NCI-H146 treated with DMSO at 0.1 percent for 48 hours (cell line): Measurements from ENCODE around the gene PCDHGC3.
"Not testable (repeated sequence)": the region's sequence is repeated elsewhere in the genome, so short reads cannot be mapped to it uniquely, and the experiment has no call there.

Source experiments
- DNase-seq: peaks from one replicate; lab custom pipeline; 2025; ENCODE audit not compliant: unreplicated experiment; lab: John Stamatoyannopoulos, UW

Gene PCDHGC3

DNA sequence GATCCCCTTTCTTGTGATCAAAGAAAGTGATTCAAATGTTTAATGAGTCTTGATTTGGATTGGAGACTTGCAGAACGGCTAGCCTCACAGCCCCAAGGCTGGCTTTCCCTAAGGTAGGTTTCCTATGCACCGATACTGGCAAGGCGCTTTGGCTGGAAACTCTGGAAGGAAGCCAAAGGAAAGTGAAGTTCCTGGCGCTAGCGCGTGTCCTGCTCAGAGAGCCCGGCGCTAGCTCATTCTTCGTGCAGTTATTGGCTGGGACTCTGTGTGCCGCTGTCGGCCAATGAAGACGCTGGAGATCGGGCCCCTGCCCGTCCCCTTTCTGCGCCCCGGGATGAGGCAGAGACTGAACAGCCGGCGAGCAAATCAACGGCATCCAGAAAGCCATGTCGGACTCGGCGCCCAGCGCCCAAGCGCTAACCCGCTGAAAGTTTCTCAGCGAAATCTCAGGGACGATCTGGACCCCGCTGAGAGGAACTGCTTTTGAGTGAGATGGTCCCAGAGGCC is at the start of gene PCDHGC3:
PCDHGC3 (plus strand) TSS at position 342 of the 507 bp plus-strand sequence; CDS start at position 493, 151 bp downstream.
- peak; percentile 46 for DNase-seq

DNA sequence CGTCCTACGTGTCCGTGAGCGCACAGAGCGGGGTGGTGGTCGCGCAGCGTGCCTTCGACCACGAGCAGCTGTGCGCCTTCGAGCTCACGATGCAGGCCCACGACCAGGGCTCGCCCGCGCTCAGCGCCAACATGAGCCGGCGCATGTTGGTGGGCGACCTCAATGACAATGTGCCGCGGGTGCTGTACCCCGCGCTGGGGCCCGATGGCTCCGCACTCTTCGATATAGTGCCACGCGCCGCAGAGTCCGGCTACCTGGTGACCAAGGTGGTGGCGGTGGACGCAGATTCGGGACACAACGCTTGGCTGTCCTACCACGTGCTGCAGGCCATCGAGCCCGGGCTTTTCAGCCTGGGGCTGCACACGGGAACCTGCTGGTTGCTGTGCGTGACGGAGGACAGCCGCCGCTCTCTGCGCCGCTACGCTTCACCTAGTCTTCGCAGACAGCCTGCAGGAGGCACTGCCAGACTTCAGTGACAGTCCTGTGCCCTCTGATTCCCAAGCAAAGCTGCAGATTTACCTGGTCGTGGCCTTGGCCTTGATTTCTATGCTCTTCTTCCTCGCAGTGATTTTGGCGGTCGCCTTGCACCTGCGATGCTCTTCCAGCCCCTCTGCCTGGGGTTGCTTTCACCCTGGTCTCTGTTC is 47.9 kb upstream of the PCDHGC3 start:
- DNase-seq, result no peak

DNA sequence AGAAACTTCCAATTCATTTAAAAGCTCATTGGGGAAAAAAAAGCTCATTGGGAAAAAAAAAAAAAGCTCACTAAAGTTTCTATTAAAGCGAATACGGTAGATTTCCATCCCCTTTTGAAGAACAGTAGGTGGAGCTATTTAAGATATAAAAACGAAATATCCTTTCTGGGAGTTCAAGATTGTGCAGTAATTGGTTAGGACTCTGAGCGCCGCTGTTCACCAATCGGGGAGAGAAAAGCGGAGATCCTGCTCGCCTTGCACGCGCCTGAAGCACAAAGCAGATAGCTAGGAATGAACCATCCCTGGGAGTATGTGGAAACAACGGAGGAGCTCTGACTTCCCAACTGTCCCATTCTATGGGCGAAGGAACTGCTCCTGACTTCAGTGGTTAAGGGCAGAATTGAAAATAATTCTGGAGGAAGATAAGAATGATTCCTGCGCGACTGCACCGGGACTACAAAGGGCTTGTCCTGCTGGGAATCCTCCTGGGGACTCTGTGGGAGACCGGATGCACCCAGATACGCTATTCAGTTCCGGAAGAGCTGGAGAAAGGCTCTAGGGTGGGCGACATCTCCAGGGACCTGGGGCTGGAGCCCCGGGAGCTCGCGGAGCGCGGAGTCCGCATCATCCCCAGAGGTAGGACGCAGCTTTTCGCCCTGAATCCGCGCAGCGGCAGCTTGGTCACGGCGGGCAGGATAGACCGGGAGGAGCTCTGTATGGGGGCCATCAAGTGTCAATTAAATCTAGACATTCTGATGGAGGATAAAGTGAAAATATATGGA is 45.2 kb upstream of the PCDHGC3 start, which contains the start of gene PCDHGA12:
PCDHGA12 (plus strand) TSS at position 176 of the 782 bp plus-strand sequence; CDS start at position 429, 253 bp downstream.
- no peak for DNase-seq

DNA sequence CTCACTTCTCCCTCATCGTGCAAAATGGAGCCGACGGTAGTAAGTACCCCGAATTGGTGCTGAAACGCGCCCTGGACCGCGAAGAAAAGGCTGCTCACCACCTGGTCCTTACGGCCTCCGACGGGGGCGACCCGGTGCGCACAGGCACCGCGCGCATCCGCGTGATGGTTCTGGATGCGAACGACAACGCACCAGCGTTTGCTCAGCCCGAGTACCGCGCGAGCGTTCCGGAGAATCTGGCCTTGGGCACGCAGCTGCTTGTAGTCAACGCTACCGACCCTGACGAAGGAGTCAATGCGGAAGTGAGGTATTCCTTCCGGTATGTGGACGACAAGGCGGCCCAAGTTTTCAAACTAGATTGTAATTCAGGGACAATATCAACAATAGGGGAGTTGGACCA is 44.5 kb upstream of the PCDHGC3 start:
- DNase-seq, result no peak

DNA sequence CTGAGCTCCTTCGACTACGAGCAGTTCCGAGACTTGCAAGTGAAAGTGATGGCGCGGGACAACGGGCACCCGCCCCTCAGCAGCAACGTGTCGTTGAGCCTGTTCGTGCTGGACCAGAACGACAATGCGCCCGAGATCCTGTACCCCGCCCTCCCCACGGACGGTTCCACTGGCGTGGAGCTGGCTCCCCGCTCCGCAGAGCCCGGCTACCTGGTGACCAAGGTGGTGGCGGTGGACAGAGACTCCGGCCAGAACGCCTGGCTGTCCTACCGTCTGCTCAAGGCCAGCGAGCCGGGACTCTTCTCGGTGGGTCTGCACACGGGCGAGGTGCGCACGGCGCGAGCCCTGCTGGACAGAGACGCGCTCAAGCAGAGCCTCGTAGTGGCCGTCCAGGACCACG is 43.5 kb upstream of the PCDHGC3 start:
- DNase-seq, result not testable (repeated sequence)

DNA sequence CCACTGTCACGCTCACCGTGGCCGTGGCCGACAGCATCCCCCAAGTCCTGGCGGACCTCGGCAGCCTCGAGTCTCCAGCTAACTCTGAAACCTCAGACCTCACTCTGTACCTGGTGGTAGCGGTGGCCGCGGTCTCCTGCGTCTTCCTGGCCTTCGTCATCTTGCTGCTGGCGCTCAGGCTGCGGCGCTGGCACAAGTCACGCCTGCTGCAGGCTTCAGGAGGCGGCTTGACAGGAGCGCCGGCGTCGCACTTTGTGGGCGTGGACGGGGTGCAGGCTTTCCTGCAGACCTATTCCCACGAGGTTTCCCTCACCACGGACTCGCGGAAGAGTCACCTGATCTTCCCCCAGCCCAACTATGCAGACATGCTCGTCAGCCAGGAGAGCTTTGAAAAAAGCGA is 43.0 kb upstream of the PCDHGC3 start:
- DNase-seq, result not testable (repeated sequence)

DNA sequence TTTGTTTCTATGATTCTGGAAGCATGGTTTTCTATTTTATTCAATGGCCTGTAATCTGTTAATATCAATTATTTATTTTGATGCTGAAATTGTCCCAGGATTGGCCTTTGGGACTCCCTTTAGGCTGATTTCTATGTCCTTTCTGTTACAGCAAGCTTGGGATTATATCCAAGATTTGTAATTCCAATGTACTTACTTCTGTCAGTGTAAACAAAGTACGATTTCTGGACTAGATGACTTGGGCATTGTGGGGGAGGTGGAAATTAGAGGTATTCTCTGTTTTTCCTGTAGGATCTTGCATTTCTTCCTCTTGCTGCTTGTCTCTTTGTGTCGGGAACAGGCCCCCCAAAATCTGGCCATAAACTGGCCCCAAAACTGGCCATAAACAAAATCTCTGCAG is 41.8 kb upstream of the PCDHGC3 start:
- DNase-seq, result no peak

DNA sequence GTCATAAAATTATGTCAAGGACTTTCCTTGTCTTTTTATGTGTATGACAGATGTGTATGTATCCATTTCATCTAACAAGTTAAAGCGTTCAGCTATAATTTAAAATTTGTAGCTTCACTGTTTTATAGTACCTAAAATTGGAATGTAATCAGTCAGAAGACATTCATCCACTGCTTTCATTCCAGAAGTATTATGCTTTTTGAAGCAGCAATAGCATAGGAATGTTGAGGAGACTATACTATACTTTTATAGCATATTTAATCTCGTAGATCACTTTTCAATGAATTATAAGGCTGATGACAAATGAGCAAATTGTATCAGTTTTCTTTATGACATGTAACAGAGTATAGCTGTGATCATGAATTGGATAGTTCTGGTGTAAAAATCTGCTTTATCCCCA is 38.5 kb upstream of the PCDHGC3 start:
- no peak for DNase-seq

DNA sequence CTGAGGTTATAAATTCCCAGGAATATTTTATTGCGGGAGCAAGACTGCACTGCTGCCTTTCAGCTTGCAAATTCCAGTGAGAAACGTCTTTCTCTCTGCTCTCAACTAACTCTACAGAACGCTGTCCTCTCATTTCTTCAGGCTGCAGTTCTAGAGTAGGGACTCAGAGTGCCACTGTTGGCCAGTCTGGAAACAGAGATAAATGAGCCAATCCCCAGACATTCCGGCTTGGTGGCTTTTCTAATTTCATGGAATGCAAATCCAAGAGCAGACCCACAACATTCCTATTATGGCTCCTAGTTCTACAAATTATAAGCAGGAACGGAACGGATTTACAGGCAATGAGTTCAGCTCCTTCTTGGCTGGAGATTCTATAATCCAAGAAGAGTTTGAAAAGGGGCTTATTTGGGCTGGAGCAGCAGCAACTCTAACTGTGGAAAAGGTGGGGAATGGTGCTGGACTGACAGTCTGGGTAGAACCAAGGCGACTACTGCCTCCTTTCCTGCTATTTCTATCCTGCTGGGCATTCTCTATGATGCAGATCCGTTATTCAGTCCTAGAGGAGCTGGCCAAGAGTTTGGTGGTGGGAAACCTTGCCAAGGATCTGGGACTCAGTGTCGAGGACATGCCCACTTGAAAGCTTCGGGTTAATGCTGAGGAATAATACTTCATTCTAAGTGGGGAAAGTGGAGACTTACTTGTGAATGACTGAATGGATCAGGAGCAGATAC is 36.2 kb upstream of the PCDHGC3 start:
- no peak for DNase-seq

DNA sequence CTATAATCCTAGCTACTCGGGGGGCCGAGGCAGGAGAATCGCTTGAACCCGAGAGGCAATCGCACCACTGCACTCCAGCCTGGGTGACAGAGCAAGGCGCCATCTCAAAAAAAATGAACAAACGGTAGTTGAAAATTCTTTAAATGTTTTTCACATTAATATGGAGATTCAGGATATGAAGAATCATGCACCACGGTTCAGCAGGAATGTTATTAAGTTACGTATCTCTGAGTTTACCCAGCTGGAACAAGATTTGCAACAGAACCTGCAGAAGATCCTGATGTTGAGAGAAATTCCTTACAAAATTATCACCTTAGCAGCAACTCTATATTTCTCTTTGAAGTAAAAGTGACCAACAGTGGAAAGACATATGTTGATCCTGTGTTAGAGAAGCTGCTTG is 35.4 kb upstream of the PCDHGC3 start:
- no peak for DNase-seq

DNA sequence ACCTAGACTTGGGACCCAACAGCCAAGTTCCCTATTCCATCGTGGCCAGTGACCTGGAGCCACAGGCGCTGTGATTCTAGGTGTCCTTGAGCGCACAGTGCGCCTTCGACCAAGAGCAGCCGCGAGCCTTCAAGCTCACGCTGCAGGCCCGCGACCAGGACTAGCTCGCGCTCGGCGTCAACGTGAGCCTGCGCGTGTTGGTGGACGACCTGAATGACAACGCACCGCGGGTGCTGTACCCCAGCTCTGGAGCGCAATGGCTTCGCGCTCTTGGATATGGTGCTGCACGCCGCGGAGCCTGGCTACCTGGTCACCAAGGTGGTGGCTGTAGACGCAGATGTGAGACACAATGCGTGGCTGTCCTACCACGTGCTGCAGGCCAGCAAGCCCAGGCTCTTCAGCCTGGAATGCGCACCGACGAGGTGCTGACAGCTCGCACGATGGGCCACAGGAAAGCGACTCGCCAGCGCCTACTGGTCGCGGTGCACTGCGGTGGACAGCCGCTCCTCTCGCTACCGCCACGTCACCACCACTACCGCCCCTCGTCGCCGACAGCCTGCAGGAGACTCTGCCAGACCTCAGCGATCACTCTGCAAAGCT is 34.1 kb upstream of the PCDHGC3 start:
- DNase-seq, result no peak

DNA sequence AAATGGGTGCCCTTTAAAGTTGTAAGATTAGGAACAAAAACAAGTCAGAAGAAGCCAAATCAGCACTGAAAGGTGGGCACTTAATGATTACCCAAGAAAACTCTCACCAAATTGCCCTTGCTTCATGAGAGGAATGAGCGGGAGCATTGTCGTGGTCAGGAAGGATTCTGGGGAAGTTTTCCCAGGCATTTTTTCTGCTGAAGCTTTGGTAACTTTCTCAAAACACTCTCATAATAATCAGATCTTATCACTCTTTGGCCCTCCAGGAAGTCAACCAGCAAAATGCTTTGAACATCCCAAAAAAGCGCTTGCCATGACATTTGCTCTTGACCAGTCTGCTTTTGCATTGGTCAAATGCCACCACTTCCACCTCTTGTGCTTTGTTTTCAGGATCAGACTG is 10.4 kb upstream of the PCDHGC3 start:
- DNase-seq, result no peak

DNA sequence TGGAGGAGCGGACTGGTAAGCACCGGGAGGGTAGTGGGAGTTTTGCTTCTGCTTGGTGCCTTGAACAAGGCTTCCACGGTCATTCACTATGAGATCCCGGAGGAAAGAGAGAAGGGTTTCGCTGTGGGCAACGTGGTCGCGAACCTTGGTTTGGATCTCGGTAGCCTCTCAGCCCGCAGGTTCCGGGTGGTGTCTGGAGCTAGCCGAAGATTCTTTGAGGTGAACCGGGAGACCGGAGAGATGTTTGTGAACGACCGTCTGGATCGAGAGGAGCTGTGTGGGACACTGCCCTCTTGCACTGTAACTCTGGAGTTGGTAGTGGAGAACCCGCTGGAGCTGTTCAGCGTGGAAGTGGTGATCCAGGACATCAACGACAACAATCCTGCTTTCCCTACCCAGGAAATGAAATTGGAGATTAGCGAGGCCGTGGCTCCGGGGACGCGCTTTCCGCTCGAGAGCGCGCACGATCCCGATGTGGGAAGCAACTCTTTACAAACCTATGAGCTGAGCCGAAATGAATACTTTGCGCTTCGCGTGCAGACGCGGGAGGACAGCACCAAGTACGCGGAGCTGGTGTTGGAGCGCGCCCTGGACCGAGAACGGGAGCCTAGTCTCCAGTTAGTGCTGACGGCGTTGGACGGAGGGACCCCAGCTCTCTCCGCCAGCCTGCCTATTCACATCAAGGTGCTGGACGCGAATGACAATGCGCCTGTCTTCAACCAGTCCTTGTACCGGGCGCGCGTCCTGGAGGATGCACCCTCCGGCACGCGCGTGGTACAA is 556 bp downstream of the PCDHGC3 start:
- DNase-seq, result peak; percentile 20

DNA sequence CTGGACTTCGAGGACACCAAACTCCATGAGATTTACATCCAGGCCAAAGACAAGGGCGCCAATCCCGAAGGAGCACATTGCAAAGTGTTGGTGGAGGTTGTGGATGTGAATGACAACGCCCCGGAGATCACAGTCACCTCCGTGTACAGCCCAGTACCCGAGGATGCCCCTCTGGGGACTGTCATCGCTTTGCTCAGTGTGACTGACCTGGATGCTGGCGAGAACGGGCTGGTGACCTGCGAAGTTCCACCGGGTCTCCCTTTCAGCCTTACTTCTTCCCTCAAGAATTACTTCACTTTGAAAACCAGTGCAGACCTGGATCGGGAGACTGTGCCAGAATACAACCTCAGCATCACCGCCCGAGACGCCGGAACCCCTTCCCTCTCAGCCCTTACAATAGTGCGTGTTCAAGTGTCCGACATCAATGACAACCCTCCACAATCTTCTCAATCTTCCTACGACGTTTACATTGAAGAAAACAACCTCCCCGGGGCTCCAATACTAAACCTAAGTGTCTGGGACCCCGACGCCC is 1.3 kb downstream of the PCDHGC3 start:
- no peak for DNase-seq

DNA sequence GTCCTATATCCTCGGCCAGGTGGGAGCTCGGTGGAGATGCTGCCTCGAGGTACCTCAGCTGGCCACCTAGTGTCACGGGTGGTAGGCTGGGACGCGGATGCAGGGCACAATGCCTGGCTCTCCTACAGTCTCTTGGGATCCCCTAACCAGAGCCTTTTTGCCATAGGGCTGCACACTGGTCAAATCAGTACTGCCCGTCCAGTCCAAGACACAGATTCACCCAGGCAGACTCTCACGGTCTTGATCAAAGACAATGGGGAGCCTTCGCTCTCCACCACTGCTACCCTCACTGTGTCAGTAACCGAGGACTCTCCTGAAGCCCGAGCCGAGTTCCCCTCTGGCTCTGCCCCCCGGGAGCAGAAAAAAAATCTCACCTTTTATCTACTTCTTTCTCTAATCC is 2.0 kb downstream of the PCDHGC3 start:
- DNase-seq, result no peak

DNA sequence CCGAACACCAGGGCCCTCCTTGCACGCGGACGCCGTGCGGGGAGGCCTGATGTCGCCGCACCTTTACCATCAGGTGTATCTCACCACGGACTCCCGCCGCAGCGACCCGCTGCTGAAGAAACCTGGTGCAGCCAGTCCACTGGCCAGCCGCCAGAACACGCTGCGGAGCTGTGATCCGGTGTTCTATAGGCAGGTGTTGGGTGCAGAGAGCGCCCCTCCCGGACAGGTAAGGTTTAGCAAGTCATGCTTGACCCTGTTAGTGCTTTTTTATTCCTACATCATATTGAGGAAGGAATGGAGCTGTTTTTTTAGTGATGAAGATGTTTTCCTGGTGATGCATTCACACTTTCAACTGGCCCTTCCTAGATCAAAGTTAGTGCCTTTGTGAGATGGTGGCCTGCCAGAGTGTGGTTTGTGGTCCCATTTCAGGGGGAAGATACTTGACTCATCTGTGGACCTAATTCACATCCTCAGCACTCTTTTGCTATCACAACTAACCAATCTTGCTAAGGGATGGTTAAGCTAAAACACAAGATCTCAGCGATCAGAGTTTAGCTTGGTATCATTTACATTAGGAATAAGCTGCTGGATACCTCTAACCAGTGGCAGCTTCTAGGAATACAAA is 2.7 kb downstream of the PCDHGC3 start:
- DNase-seq, result peak; percentile 56

DNA sequence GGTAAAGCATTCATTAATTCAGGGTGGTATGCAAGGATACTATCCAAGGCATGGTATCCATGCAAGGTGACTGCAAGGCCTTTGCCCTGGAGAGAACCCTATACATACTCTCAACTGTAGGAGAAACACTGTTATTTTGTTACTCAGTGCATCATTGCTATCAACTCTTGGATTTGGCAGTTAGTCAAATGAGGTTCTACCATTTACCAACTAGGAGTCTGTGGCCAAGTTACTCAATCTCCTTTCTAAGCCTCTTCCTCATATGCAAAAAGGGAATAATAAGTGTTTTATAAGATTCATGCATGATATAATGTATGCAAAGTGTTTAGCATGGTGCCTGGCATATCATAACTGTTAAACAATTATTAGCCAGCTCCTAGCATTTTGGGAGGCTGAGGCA is 4.0 kb downstream of the PCDHGC3 start:
- DNase-seq, result no peak

DNA sequence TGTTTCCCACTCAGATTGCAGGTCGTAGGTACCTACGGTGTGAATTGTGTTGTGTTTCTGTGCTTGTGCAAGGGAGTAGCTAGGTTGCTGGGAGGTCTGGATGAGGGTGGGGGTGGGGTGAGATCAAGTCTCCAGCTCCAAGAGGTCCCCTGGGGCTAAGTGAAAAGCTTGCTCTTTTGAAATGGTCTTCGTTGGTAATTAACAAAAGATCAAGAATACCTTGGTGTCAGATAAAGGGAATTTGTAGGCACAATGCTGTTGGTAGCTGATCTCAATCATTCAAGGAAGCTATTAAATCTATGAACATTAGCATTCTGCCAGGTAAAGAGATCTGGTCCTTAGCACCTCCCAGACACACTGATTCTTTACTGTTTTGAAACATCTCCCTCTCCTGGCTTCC is 8.1 kb downstream of the PCDHGC3 start:
- no peak for DNase-seq

DNA sequence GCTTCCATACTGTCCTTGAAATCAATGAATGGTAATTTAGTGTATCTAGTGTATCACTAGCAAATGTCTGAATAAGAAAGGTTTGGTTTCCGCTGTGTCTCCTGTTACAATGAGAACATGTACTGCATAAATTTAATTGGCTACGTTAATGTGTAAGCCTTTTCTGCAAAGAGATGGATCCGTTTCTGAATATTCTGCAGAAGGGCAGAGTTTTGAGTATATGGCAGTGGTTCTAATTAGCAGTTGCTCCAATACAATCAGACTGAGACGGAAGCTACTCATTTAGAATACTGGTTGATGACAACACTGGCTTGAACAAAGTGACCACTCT is 8.5 kb downstream of the PCDHGC3 start:
- no peak for DNase-seq
